ENCODE measurements around the gene AGPAT3. TPM values are rescaled to one million over a fixed set of nuclear protein-coding genes. Genes with fewer than 3 reads are reported as not detected.

The AGPAT3 gene
- total RNA-seq, 1 donor from 2014 or later = 49.1 TPM

DNA sequence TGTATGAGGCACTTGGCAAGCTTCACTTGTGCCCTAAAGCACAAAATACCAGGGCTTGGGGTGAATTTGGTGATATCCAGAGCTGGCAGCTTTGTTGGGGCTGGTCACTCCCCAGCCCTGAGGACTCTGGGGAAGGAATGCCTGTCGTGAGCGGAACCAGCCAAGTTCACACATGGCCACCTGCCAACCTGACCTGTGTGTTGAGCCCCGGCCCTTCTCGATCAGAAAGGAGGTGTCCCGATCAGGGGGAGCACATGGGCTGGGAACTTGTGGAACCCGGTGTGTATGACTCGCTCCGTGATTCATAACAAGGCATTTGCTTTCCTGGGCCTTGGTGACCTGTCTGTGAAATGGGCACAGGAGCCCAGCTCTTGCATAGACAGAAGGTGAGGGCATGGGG is 43.1 kb downstream of the AGPAT3 start:
- ATAC-seq = peak; percentile 18

DNA sequence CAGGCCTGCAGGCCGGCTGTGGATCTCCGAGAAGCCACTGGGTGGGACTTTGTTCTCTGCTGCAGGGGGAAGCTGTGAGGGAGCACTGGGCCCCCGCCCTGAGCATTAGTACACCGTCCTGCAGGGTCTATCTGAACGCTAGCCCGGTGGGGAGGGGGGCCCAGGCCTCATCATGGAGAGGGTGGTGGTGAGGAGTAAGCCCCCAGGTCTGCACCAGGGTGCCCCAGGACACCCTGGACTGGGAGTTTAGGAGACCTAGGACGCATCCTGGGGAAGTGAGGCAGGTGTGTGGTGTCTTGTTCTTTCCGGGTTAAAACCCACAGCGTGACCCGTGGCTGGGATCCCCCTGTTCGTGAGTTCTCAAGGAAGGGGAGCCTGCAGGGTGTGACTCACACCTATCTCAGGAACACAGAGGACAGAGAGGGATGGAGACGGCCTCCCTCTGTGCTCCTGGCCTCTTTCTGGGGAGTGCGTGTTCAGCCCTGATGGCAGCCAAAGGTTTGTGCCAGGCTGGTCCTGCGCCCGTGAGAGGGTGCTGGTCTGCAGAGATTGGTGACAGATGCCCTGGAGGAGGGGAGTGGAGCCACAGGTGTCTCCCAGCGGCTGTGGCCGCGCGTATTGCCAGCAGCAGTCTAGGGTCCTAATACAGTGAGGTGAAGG is 44.8 kb downstream of the AGPAT3 start:
- peak; percentile 14 for ATAC-seq

- no peak for ATAC-seq
Observed at GRCh38 chr21:43910460-43910859, 45.4 kb downstream of the AGPAT3 start.

DNA sequence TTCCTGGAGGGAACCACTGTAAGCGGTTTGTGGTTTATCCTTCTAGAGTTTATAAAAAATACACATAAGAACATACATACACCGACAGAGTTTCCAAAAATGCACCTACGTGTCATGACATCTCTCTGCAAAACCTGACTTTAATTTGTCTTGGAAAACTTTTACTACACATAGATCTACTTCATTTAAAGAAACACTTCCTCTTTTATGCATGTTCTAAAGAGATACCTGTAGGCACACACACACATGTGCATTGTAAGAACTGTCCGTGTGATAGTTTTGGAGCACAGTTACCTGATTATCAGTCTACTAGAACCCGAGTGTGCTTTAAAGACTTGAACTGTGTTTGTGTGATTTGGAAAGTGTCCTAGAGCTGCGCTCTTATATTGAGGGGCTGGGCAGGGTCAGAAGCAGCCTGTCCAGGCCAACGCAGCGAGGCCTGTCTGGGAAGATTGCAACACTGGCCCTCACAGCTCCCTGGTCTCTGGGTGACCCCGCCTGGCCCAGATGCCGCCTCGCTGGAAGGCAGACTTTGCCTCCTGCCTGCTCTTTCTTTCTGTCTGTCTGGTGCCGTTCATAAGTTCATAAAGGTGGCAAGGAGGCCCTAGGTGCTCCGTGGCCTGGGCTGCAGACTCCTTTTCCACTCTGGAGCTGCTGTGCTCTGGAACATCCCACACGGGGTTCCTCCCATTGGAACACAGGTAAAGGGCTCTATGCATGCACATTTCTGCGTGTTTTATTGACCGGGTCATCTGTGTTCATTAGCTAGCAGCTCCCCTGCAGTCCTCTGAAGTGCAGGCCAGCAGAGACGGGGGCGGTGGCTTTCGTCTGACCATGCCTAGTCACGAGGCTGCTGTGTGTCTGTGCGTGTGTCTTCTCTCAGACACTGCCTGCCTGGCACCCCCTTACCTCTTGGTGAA is 46.3 kb downstream of the AGPAT3 start:
- ATAC-seq = no peak

GRCh38 chr21:43911935-43912487 is 47.0 kb downstream of the AGPAT3 start:
- ATAC-seq = no peak

- no peak for ATAC-seq
Observed at GRCh38 chr21:43912500-43912899, 47.5 kb downstream of the AGPAT3 start.

DNA sequence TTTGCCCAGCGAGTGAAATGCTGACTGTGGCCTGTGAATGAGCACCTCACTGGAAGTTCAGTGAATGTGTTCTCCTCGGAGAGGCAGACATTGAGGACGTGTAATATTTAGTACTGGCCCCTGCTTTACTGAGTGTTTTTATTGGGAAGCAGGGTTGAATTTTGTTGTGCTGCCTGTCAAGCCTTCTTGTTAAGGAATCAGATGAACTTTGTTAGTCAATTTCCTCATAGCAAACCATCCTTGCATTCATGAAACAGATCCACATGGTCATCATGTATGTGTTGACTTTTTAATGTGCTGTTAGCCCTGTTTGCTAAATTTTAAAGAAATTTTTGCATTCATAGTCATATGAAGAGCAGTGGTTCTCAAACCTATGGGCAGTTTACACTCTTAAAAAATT is 47.9 kb downstream of the AGPAT3 start:
- ATAC-seq = no peak

- ATAC-seq = no peak
Observed at GRCh38 chr21:43913928-43914327, 48.9 kb downstream of the AGPAT3 start.

- ATAC-seq = no peak
Observed at GRCh38 chr21:43916076-43916475, 51.1 kb downstream of the AGPAT3 start.

- ATAC-seq = peak; percentile 54
Observed at GRCh38 chr21:43916691-43917514, 51.9 kb downstream of the AGPAT3 start.

GRCh38 chr21:43917515-43918384 is 52.7 kb downstream of the AGPAT3 start:
- ATAC-seq = no peak

DNA sequence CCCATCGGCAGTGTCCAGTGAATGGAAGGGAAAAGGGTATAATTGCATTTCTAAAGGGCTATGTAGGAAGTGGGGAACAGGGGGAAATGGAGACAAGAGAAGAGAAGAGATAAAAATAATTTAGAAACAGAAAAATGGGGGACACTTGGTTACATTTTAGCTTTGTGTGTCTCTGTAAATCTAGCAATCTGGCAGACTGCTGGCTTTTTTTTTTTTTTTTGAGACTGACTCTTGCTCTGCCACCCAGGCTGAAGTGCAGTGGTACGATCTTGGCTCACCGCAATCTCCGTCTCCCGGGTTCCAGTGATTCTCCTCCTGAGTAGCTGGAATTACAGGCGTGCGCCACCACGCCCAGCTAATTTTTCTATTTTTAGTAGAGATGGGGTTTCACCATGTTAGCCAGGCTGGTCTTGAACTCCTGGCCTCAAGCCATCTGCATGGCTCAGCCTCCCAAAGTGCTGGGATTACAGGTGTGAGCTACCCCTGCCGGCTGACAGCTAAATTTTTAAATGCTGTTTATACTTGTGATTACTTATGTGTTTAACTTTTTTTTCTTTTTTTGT is 53.4 kb downstream of the AGPAT3 start:
- ATAC-seq = no peak

GRCh38 chr21:43919283-43919682 is 54.3 kb downstream of the AGPAT3 start:
- ATAC-seq = no peak

DNA sequence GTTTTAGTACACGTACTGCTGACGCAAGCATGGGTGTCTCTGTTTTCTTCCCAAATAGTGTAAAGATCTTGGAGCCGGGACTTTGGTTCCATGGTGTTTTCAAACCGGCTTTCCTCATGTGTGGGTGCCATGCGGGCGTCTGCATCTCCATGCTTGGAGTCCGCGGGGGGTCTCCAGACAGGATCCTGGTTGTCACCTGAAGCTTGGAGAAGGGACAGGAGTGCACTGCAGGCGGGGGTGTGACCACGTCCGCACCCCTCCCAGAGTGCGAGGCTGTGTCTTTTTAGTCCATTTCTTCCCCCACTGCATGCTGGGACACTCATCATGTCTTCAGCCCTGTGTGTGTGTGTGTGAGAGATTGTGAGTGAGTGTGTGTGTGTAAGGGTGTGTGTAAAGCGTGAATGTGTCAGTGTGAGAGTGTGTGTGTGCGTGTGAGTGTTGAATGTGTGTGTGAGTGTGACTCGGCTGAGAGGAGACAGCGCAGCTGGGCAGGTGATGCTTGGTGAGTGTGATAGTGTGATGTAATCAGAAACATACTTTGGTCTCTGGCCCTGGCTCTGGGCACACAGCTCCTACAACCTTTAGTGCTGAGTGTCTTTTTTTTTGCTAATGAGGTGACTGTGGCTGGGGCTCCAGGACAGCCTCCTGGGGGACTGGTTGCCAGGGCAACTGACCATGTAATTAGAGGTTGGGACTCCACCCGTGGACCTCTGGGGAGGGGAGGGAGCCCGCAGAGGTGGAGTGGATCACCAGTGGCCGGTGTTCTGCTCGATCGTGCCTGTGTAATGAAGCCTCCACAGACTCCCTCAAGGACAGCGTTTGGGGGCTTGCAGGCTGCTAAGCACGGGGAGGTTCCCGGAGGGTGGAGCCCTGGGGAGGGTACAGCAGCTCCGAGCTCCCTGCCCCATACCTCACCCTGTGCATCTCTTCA is 55.1 kb downstream of the AGPAT3 start:
- ATAC-seq = no peak

- no peak for ATAC-seq
Observed at GRCh38 chr21:43921571-43921978, 56.6 kb downstream of the AGPAT3 start.

GRCh38 chr21:43921979-43922945 is 57.2 kb downstream of the AGPAT3 start:
- ATAC-seq = no peak

DNA sequence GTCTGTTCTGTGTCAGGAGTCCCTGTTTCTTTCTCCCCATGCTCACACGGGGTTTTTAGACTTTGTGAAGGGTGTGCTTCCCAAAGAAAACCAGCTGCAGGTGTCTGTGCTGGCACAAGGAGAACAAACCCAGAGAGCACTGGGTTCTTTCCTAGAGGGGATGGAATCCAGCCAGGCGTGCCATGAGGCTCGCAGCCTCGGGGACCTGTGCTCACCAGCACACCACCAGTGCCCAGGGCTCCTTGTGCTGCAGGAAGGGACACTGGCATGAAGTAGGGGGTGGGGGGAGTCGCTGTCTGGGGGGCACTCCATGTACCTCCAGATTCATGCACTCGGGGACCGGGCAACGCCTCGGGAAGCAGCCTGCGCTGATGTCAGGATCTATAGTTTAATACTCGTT is 57.9 kb downstream of the AGPAT3 start:
- no peak for ATAC-seq

DNA sequence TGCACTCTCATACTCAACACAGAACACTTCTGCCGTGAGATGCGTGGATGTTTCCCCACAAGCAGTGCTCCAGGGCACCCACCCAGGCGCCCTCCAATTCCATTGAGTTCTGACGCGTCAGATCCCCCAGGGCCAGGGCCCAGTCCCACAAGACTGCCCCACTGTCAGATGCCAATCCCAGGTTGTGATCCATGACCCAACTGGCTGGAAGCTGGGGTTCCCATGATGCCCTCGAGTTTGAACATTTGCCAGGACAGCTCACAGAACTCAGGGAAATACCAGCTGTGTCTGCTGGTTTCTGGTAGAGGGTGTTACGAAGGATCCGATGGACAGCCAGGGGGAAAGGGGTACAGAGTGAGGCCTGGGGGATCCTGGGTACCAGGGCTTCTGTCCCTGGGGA is 58.4 kb downstream of the AGPAT3 start:
- ATAC-seq = peak; percentile 2

All from esophagus mucosa (tissue), 1 donor.